Stimulated activated effector memory CD8-positive, alpha-beta T cell treated with anti-CD3 and anti-CD28 coated beads, Interleukin-12 subunit alpha, Interleukin-12 subunit beta, amount 100 ng/mL, for 72 hours (primary cell): ENCODE data around the gene BORCS6.

Experiments used
- ATAC-seq: fragments of 150-1000 bp; cut with Tn5 transposase; 2 replicates; pipeline ENCODE4 v1.10.0; 2021
- DNase-seq, 2 donors: peaks; one replicate each; pipeline ENCODE4 v3.0.0; 2021 to 2022; ENCODE audit warnings: low spot score in 2 of 2
- H3K27ac Mint-ChIP-seq: one replicate; pipeline ENCODE4 v1.8.0; 2022; ENCODE audit warnings: mild to moderate bottlenecking, mixed read lengths
- H3K36me3 Mint-ChIP-seq: one replicate; pipeline ENCODE4 v1.8.0; 2022; ENCODE audit warnings: mild to moderate bottlenecking, mixed read lengths
- H3K4me1 Mint-ChIP-seq: one replicate; pipeline ENCODE4 v1.8.0; 2022; ENCODE audit warnings: mixed read lengths
- H3K4me3 Mint-ChIP-seq: one replicate; pipeline ENCODE4 v1.8.0; 2022; ENCODE audit warnings: mild to moderate bottlenecking, mixed read lengths
- H3K9me3 Mint-ChIP-seq: one replicate; pipeline ENCODE4 v1.8.0; 2022; ENCODE audit warnings: mixed read lengths

The BORCS6 gene

GRCh38 chr17:8145811-8146210, 44.2 kb downstream of the BORCS6 start:
- ATAC-seq = no peak
- no peaks in the 10 kb centered on the region for H3K36me3 Mint-ChIP-seq
- H3K4me3 Mint-ChIP-seq = no peak overlapping the region
- no peaks in the 10 kb centered on the region for H3K9me3 Mint-ChIP-seq
- peaks cover 20% of the 10 kb centered on the region for H3K4me1 Mint-ChIP-seq
- H3K27ac Mint-ChIP-seq = no peak overlapping the region
- DNase-seq = no peak

DNA sequence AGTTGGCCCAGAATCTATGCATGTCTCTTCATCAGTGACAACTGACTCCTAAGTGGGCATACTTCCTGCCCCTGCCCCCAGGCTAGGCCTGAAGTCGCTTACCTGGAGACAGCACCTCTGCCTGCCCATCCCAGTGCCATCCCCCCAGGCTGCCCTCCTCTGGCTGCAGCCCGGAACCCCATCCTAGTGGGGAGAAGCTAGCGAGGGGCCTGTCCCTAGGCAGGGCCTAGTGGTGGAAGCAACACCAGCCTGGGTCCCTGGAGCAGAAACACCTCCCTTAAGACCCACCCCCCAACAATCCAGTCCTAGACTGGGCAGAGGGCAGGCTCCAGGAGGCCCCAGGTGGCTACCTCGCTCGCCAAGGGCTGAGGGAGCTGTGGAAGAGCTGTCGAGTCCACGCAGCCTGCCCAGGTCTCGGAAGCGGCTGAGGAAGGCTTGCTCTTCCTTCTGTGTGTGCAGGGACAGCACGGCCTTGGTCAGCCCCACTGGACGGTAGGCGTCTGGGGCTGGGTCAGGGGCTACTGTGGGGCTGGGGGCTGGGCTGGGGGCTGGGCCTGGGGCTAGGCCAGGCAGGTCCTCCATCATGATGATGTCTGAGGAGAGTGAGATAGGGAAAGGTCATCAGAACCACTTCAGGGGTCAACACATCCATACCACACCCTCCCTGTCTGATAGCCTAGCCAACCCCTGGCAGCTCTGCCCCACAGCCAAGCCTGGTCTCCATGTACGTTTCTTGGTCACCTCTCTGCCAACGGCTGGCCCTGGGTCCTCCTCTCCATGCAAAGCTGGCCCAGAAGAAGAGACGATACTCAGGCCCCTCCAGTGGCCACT, 45.4 kb downstream of the BORCS6 start:
- DNase-seq (no peak), ATAC-seq (no peak)
- H3K9me3 Mint-ChIP-seq = no peaks in the 10 kb centered on the region
- H3K36me3 Mint-ChIP-seq = no peaks in the 10 kb centered on the region
- peak overlapping the region; percentile 68 for H3K27ac Mint-ChIP-seq
- no peak overlapping the region for H3K4me3 Mint-ChIP-seq
- H3K4me1 Mint-ChIP-seq = peaks cover 20% of the 10 kb centered on the region

DNA sequence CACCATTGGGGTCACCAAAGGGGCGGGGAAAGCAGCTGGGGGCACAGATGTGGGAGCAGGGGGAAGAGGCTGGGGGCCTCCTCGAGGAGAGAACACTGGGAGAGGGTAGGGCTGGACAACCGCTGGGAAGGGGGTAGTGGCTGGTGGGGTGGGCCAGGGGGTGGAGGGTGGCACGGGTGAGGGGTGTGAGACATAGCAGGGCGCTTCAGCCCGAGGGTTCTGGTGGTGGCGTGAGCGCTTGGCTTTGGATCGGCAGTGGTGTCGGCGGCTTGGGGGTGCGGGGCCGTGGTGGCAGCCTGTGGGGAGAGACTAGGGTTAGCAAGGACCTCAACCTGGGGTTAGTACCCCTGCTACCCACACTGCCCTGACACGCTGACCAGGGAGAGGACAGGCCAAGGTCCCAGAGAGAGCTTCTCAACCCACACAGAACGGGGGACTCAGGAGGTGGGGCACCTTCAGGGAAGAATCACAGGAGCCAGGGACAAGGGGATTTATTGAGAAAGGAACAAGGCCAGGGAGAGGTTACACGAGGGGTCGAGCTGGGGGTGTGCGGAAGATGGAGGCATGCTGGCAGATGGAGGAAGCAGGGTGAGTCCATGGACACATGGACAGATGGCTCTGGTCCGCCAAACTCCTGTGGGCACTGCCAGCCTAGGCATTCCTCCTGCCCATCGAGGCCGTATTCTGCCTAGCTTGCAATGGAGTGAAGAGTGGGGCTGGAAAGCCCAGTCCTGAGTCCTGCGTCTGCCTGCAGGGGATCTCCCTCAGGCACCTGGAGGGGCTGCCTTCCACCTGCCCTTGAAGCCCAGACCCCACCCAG, 46.2 kb downstream of the BORCS6 start:
- no peak overlapping the region for H3K4me3 Mint-ChIP-seq
- H3K9me3 Mint-ChIP-seq = no peaks in the 10 kb centered on the region
- ATAC-seq (no peak), DNase-seq (peak in 1 of 2 donors; percentile 3)
- H3K36me3 Mint-ChIP-seq = no peaks in the 10 kb centered on the region
- H3K27ac Mint-ChIP-seq = peak overlapping the region; percentile 68
- H3K4me1 Mint-ChIP-seq = peaks cover 20% of the 10 kb centered on the region

- no peak overlapping the region for H3K4me3 Mint-ChIP-seq
- H3K9me3 Mint-ChIP-seq = no peaks in the 10 kb centered on the region
- H3K27ac Mint-ChIP-seq = no peak overlapping the region
- H3K4me1 Mint-ChIP-seq = peaks cover 14% of the 10 kb centered on the region
- DNase-seq = no peak
- H3K36me3 Mint-ChIP-seq = no peaks in the 10 kb centered on the region
- no peak for ATAC-seq
These were observed 46.9 kb downstream of the BORCS6 start for GRCh38 chr17:8142887-8143580.

DNA sequence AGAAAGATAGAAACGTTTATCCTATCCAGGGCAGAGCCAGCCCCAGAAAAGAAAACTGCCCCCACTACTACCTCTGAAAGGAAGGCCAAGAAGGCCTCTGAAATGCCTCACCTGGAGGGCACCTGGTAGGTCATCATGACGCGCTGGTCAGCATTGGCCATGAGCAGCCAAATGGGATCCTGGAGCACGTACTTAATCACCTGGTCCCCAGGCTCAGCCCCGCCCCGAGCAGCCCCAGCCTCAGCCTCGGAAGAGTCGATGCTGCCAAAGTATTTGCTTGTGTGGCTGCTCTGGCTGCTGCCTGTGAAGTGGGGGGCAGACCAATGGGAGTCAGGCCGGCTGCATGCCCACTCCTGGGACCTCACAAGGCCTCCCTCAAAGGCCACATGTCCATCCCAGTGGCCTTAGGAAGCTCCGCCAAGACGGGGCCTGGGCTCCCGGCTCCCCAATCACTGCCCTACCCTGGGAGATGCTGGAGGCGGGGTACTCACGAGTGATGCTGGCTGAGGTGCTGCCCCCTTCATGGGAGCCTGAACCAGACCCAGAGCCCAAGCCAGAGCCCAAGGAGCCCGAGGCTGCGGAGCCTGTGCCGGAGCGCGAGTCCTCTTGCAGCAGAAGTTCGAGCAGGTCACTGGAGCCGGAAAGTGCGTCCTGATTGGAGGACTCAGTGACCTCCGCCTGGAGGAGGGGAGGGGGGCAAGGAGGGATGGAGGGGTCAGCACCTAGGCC, 47.7 kb downstream of the BORCS6 start:
- no peak for ATAC-seq
- peak in 1 of 2 donors; percentile 2 for DNase-seq
- Mint-ChIP-seq H3K4me3 (no peak overlapping the region), H3K4me1 (peaks cover 14% of the 10 kb centered on the region), H3K36me3 (no peaks in the 10 kb centered on the region), H3K9me3 (no peaks in the 10 kb centered on the region), H3K27ac (no peak overlapping the region)

DNA sequence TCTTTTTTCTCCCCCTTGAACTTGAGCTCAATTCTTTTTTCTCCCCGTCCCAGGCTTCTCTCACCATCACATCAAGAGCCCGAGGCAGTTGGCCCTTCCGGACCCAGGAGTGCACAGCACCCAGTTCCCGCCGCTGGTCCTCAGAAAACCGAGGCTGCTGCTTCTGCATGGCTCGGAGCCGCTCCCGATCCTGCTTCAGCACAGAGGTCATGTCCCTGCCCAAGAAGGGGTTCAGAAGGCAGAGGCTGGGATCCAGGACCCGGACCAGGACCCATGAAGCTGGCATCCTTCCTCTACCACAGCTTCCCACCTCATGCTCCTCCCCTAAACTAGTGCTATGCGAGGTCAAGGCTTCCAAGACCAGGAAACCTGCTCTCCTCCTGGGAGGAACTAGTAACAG, 48.2 kb downstream of the BORCS6 start:
- ATAC-seq (no peak), DNase-seq (no peak)
- Mint-ChIP-seq H3K4me3 (no peak overlapping the region), H3K36me3 (no peaks in the 10 kb centered on the region), H3K27ac (no peak overlapping the region), H3K9me3 (no peaks in the 10 kb centered on the region), H3K4me1 (peaks cover 10% of the 10 kb centered on the region)

GRCh38 chr17:8141045-8141444, 48.9 kb downstream of the BORCS6 start:
- Mint-ChIP-seq H3K4me1 (peaks cover 3% of the 10 kb centered on the region), H3K9me3 (no peaks in the 10 kb centered on the region), H3K4me3 (no peak overlapping the region), H3K36me3 (no peaks in the 10 kb centered on the region), H3K27ac (peak overlapping the region; percentile 73)
- DNase-seq (no peak), ATAC-seq (no peak)

GRCh38 chr17:8140065-8141029, 49.6 kb downstream of the BORCS6 start:
- H3K27ac Mint-ChIP-seq = peak overlapping the region; percentile 73
- H3K4me1 Mint-ChIP-seq = no peaks in the 10 kb centered on the region
- DNase-seq = no peak
- ATAC-seq = no peak
- H3K9me3 Mint-ChIP-seq = no peaks in the 10 kb centered on the region
- no peaks in the 10 kb centered on the region for H3K36me3 Mint-ChIP-seq
- no peak overlapping the region for H3K4me3 Mint-ChIP-seq

- DNase-seq (peak; percentile 96 to 100), ATAC-seq (peak; percentile 95)
- Mint-ChIP-seq H3K9me3 (no peaks in the 10 kb centered on the region), H3K4me3 (no peak overlapping the region), H3K27ac (no peak overlapping the region), H3K36me3 (peaks cover 6% of the 10 kb centered on the region), H3K4me1 (no peaks in the 10 kb centered on the region)
These were observed 51.2 kb downstream of the BORCS6 start for GRCh38 chr17:8138672-8139371.

GRCh38 chr17:8138374-8138671, 51.7 kb downstream of the BORCS6 start:
- Mint-ChIP-seq H3K9me3 (no peaks in the 10 kb centered on the region), H3K27ac (no peak overlapping the region), H3K36me3 (peaks cover 6% of the 10 kb centered on the region), H3K4me3 (no peak overlapping the region), H3K4me1 (no peaks in the 10 kb centered on the region)
- ATAC-seq (no peak), DNase-seq (no peak)
